NCI-H1092 (cell line): ENCODE data around the gene SMAP1.

Source experiments
- DNase-seq: peaks from one replicate; lab custom pipeline; 2025; lab: John Stamatoyannopoulos, UW

SMAP1 gene

DNA sequence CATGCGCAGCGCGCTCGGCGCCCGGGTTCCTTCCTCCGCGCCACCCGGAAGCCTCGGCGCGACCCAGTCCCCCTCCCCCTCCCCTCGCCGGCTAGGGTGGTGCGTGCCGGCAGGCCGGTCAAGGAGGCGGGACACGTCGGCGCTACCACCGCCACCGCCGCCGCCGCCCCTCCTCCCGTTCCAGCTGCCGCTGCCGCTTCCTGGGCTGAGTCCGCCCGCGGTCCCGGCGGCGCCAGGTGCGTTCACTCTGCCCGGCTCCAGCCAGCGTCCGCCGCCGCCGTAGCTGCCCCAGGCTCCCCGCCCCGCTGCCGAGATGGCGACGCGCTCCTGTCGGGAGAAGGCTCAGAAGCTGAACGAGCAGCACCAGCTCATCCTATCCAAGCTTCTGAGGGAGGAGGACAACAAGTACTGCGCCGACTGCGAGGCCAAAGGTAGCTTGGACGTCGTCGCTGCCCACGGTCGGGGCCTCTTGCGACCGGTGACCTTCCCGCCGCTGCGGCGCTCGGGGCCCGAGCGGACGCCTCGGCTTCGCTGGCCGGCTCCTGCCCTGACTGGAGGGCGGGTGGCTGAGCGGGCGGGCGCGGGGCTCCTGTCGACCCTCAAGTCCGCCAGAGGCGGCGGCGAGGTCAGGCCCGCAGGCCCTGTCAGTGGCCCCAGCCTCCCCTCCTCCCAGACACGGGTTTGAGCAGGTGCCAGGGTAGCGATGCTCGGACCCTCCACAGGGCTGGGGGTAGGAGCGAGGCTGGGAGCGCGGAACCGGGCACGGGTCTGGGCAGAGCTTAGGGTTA is at the start of gene SMAP1:
Gene SMAP1 (plus strand): TSS at position 173 of the 788 bp plus-strand sequence. CDS start 141 bp downstream, at position 314.
- peak; percentile 78 for DNase-seq

DNA sequence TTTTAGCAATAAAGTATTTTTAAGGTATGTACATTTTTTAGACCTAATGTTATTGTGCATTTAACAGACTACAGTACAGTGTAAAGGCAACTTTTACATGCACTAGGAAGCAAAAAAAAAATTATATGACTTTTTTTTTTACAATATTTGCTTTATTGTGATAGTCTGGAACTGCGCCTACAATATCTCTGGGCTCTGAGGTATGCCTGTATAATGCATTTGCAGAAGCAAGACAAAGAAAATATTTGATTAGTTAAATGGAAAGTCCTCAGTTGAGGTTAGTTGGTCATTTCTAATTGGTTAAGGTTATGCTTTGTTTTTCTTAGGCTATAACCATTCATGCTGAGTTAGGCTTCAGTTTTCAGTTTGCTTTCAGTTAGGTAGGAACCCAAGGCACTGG is 46.9 kb upstream of the SMAP1 start:
- DNase-seq: no peak

DNA sequence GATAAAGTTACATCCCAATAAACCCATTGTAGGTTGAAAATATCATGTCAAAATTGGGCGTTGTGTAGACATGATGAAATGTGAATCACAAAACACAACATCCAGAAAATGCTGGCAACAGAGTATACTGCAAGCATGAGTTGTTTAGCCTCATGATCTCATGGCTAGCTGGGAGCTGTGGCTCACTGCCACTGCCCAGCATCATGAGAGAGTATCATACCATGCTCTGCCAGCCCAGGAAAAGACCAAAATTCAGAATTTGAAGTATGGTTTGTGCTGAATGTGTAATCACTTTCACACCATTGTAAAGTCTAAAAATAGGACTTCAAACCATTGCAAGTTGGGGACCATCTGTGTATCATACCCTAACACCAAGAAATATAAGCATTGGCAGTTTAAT is 45.2 kb upstream of the SMAP1 start:
- no peak for DNase-seq

DNA sequence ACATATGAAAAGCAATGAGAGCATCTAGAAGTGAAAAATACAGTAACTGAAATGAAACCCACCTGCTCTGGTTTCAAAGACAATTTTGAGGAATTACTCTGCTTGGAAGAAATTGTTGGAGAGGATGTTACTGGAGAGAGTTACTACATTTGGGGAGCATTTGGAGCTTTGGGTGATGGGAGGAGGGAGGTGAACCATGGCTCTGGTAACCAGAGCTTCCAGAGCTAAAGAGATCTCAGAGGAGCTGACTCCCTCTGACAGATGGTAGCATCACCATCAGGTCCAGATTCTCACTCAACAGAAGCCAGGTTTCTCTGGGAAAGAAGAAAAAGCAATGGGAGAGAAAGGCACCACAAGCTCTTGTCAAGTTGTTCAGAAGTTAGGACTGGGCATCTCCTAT is 42.2 kb upstream of the SMAP1 start:
- no peak for DNase-seq

DNA sequence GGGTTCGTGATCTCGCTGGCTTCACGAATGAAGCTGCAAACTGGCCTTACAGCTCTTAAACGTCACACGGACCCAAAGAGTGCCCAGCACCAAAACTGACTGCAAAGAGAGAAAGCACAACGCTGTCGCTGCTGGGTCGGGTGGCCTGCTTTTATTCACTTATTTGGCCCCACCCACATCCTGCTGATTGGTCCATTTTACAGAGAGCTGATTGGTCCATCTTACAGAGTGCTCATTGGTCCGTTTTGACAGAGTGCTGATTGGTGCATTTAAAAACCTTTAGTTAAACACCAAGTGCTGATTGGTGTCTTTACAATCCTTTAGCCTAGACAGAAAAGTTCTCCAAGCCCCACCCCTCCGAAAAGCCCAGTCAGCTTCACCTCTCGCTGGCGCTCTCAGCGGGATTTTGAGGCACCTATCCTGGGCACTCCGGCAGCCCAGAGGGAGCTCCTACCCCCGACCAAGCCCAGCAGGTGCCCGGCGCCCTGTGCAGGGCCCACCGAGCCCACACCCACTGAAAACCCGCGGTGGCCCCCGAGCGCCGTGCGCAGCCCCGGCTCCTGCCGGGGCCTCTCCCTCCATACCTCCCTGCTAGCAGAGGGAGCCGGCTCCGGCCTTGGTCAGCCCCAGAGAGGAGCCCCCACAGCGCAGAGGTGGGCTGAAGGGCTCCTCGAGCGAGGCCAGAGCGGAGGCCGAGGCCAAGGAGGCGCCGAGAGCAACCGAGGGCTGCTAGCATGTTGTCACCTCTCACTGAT is 40.0 kb upstream of the SMAP1 start:
- DNase-seq: no peak

DNA sequence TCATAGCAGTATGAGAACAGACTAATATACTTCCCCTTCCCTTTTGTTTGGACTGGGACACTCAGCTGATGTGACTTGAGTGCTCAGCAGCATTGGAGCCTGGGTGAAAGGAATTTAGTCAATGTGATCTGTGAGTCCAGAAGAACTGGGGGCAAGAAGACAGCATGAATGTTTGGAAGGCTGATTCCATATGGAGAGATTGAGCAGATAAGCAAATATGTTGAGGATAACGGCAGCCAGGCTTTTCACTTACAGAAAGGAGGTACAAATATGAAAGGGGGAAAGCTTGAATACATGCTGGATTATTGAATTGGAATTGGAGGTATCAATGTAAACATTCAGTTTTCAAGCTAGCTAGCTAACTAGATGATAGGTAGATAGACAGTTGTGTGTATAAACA is 37.8 kb upstream of the SMAP1 start:
- DNase-seq: no peak

DNA sequence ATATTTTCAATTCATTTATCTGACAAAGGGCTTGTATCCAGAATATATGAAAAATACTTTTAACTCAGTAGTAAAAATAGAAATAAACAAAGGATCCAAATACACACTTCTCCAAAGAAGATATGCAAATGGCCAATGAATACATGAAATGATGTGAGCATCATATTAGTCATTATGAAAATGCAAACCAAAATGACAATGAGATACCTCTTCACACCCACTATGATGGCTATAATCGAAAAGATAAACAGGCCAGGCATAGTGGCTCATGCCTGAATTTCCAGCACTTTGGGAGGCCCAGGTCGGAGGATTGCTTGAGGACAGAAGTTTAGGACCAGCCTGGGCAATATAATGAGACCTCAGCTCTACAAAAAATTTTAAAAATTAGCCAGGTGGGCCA is 33.8 kb upstream of the SMAP1 start:
- DNase-seq: no peak

DNA sequence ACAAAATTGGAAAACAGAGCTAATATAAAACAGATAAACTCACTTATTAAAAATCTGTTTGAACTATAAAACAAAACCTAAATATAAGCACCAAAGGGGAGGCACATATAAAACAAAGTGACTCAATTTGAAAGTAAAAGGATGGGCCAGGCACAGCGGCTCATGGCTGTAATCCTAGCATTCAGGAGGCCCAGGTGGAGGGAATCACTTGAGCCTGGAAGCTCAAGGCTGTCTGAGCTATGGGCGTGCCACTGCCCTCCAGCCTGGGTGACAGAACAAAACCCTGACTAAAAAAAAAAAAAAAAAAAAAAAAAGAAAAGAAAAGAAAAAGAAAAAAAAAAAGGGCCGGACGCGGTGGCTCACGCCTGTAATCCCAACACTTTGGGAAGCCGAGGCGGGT is 31.1 kb upstream of the SMAP1 start:
- no peak for DNase-seq

DNA sequence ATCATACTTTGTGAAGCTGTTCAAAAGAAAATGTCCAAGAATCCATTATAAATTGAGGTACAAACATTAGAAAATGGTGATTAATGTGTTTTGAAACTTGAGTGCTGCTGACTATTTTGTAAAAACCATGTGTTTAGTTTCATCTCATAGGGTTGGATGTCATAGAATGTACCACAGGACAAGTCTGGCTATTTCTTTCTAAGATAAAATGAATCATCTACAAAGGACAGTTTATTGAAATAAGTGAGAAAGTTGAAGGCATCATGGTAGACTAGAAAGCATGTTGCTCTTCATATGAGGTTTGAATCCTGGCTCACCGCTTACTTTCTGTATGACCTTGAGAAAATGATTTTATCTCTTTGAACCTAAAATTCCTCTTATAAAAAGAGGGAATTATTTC is 29.2 kb upstream of the SMAP1 start:
- no peak for DNase-seq

DNA sequence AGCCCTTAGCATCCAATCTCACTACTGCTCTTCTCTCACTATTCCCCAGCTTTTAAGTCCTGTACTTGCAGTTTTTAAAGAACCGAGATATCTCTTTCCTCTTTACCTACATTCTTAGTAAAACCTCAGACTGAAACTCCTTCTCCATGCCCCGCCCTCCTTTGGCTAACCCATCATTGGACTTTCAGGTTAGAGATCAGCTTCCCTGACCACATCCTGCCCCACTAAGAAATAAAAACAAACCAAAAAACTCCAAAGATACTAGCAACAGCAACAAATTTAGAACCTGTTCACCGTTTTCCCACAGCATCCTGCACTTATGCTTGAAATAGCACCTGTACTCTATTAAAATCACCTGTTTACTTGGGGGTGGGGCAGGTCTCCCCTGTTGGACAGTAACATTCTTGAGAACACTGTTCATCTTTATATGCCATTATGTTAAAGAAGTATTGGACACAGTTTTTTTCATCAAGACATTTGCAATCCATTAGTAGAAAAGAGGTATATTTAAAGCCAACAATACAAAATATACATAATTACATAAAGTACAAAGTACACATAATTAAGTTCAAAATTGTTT is 16.3 kb upstream of the SMAP1 start:
- no peak for DNase-seq

DNA sequence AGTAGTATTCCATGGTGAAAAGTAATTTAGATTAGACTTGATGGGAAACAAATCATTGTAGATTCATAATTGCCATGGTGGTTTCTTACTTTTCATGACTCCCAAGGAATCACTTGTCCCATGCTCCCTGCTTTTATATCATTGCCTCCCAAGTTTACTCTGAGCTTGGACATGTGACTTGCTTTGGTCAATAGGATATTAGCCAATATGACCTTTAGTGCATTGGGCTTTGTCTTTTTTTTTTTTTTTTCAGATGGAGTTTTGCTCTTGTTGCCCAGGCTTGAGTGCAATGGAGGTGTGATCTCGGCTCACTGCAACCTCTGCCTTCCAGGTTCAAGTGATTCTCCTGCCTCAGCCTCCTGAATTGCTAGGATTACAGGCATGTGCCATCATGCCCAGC is 15.5 kb upstream of the SMAP1 start:
- DNase-seq: no peak

DNA sequence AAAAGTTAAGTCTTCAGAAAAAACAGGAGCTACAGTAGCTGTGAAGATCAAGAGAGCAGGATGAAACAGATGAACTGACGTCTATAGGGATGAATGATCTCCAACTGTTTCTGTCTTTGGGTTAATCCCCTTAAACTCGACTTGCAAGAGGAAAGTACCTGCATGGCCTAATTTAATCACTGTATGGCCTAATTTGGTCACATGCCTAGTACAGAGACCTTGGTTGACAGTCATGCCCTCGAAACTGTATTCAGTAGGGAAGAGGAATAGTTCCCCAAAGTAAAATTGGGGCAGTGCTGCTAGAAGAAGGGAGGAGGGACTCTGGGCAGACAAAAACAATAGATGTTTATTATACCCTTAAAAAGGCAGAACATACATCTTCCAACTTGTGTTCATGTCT is 10.0 kb upstream of the SMAP1 start:
- no peak for DNase-seq

DNA sequence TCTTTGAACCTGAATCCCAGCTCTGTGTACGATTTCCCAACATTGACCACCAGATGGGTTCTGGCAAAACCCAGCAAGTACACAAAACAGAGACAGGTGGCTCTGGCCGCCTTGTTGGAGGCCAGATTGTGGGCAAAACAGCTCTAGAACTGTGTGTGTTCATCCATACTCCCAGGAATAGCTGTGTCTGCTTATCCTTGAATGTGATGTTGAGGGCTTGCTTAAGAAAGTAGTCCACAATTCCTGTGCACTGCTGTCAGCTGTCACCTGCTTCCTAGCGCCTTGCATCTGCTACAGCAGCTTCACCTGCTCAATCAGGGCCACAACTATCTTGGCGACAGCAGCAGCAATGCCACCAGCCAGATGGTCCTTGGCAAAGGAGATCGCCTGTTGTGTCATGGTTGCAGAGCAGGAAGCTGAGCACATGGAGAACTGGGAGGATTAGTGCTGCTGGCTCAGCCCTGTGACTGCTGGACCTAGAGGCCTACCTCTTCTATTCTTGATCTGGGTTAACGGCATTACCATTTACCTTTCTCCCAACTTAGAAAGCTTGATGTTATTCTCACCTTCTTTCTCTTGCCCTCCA is 3.7 kb upstream of the SMAP1 start:
- no peak for DNase-seq

DNA sequence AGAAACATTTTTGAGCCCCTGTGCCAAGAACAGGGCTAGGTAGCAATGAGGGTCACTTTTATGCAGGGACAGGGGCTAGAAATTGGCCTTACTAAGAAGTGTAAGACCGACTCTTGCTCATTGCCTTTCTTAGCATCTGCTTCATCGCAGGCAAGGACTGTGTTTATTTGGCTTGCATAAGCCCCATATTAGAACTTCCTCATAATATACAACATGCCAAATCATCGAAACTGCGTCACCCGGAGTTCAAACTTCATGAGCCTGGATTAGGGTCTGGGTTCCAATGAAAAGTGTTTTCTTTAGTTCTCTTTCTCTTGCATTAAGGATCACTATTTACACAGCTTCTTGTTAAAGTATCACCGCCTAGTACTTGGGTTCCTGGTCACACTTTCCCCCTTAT is 977 bp upstream of the SMAP1 start:
- no peak for DNase-seq

DNA sequence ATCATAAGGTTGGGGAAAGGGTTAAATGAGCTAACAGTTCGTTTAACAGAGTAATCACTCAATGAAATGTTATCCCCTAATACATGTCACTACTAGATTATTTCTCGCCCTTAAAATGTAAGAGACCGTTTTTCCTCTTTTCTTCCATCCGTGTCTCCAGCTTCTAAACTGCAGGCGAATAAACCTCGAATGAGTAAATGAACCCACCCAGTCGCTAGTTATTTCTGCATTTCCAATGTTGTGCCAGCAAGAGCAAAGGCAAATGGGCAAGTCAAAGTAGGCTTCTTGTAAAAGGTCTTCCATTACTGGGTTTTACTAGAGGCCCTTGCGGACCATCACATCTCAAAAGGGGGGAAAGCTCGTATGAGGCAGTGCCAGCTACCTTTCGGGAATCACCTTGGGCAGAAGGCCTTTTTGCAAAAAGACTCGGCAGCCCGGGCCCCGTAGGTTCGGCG is 400 bp upstream of the SMAP1 start:
- DNase-seq: no peak

DNA sequence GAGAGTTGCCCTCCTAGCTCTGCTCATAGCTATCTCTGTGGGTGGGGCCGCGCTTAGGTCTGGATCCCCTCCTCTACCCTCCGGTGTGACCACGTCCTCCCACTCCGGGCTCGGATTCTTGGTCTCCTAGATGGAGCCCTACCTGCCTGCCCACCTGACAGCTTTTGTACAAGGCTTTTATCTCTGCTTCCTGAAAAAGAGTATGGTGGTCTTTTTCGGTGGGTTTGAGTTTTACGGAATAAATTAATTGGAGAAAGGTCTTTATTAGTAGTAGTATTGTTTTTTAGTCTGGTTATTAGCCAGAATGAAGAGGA is 773 bp downstream of the SMAP1 start:
- DNase-seq: no peak

DNA sequence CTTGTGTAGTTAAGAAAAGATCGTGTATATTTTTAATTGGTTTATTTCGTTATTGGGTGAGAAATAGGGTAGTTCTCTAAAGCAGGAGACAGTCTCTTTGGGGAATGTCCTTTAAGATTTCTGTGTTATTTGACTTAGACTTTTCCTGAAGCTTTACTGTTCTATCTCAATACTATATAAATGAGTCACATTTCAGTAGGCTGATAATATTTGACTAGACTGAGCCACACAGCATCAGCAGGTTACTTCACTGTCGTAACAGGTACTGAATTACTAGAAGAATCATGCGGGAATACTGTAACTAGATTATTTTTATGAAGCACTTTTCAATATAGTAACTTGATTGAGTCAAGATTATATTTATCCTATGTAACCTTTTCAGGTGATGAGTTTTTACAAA is 1.4 kb downstream of the SMAP1 start:
- DNase-seq: no peak

DNA sequence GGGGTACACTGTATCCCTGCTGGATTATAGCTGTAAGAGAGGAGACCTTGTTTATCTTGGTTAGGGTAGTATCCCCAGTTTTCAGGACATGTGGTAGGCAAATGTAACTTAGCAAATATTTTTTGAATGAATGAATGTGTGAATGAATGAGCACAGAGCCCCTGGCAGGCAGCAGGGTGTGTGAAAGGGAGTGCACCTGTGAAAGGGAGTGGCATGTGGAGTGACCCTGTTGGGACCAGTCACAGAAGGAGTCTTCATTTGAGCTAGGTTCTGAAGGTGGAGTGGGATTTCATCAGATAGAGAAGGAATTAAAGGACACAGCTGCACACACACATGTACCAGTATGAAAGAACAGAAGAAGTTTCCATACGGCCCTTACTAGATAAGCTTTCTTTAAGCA is 4.9 kb downstream of the SMAP1 start:
- no peak for DNase-seq

DNA sequence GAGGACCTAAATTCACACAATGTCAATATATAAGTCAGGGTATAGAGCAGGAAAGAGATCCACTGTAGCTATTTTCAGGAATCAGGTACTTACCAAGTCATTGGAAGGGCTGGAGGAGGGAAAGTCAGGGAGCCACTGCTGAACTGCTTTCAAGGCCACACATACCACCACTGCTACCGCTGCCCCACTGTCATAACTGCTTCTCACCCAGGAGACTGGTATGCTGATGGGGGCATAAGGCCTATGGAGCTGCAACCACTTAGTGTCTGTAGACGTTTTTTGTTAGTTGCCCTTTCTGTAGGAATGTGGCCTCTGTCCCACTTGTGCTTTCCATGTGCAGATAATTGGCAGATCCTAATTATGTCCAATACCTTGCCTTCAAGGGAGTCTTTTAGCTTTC is 5.4 kb downstream of the SMAP1 start:
- no peak for DNase-seq

DNA sequence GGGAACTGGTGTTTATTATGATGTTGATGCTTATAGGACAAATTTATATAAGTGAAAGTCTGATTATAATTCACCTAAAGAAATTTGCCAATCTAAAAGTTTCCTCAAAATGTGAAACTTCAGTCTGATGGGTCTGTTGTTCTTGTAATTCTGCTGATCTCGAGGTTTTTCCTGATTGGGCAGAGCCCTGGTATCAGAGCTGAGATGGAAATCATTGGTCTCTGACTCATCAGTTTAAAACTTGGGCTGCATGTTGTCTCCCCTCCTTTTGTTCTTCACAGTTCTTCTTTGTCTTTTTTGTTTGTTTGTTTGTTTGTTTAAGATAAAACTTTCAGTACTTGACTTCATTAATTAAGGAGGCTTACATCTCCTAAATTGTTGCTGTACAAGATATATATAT is 5.9 kb downstream of the SMAP1 start:
- no peak for DNase-seq

DNA sequence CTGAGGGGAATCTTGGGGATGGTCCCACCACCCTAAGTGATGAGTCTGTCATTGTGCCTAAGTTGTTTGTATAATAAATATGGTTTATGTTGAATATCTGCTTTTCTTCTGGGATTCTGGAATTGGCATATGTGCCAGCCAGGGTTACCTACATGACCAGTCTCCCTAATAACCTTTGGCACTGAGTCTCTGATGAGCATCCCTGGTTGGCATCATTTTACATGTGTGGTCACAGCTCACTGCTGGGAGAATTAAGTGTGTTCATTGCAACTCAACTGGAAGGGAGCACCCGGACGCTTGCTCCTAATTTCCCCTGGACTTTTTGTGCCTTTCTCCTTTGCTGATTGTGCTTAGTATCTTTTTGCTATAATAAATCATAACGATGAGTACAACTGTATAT is 8.1 kb downstream of the SMAP1 start:
- no peak for DNase-seq

DNA sequence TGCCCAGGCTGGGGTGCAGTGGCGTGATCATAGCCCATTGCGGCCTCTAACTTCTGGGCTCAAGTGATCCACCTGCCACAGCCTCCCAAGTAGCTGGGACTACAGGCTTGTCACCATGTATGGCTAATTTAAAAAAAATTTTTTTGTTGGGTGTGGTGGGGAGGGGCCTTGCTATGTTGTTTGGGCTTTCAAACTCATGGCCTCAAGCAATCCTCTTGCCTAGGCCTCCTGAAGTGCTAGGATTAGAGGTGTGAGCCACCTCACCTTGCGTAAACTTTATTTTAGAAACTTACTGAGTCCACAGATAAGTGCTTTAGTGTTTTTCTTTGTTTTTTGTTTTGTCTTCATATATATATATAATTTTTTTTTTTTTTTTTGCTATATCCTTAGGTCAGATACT is 9.1 kb downstream of the SMAP1 start:
- no peak for DNase-seq

DNA sequence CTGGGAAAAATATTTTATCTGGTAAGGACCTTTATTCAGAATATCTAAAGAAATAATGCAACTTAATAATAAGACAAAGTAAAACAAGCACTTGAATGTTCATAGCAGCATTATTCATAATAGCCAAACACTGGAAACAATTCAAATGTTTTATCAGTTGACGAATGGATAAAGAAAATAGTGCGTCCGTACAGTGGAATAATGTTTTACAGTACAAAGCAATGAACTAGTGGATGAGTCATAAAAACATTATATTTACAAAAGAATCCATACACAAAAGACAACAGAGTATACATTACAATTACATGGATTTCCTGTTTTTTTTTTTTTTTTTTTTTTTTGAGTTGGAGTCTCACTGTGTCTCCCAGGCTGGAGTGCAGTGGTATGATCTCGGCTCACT is 12.7 kb downstream of the SMAP1 start:
- DNase-seq: no peak
